ENCODE data around the gene C16orf78.

GRCh38 chr16:49359591-49359990 is 14.0 kb upstream of the C16orf78 start:
- no peak for TF ChIP-seq RARB (CRISPR knock-in tag; IDR thresholded peaks at IDR 0.05)
- TF ChIP-seq ZFP3 (CRISPR knock-in tag; IDR thresholded peaks at IDR 0.05): no peak
- no peak for TF ChIP-seq PPARA (CRISPR knock-in tag; IDR thresholded peaks at IDR 0.05; ENCODE audit: borderline replicate concordance)
- no peak for TF ChIP-seq ZNF70 (CRISPR knock-in tag; IDR thresholded peaks at IDR 0.05)
- no peak for TF ChIP-seq PATZ1 (CRISPR knock-in tag; IDR thresholded peaks at IDR 0.05; ENCODE audit: borderline replicate concordance)
- TF ChIP-seq ZC3H10 (CRISPR knock-in tag; IDR thresholded peaks at IDR 0.05): no peak
- no peak for TF ChIP-seq ESRRG (CRISPR knock-in tag; IDR thresholded peaks at IDR 0.05)
